Measurements from ENCODE around the gene BCL7A. TPM values are rescaled to one million over a fixed set of nuclear protein-coding genes. Genes with fewer than 3 reads are reported as not detected.

BCL7A gene
- total and polyA plus RNA-seq, 2 donors (not counting 1 experiment from before 2014, with no cell fraction given): 71.0 to 75.9 TPM

GRCh38 chr12:122096591-122097149 is 75.0 kb downstream of the BCL7A start:
- intact Hi-C loops (cut with micrococcal nuclease): no loop called here
- Mint-ChIP-seq H3K4me1 (peaks cover 47% of the 10 kb centered on the region), H3K4me3 (no peak overlapping the region), H3K27me3 (no peaks in the 10 kb centered on the region), H3K9me3 (ENCODE audit: insufficient read depth) (no peaks in the 10 kb centered on the region), H3K27ac (peak overlapping the region; percentile 6)
- WGBS (ENCODE audit: insufficient coverage): 91% methylated on average over 20 of the region's 20 CpGs
- Histone ChIP-seq H3K4me2 (replicated peaks; ENCODE audit: low read depth, low read length, poor library complexity, severe bottlenecking) (no peak overlapping the region), H3K9ac (ENCODE audit: low read length) (no peak overlapping the region), H3K27ac (ENCODE audit: low read length in 2 of 2) (no peak overlapping the region), H3K4me1 (ENCODE audit: control insufficient read depth in 2 of 2, insufficient read depth in 2 of 2, low read length in 2 of 2) (peaks cover 31 to 34% of the 10 kb centered on the region in 2 donors), H3K79me2 (ENCODE audit: control insufficient read depth, insufficient read depth, low read length) (peaks cover 61% of the 10 kb centered on the region), H4K20me1 (ENCODE audit: control insufficient read depth, insufficient read depth, low read length, poor library complexity, severe bottlenecking) (peaks cover 70% of the 10 kb centered on the region), H3K36me3 (replicated peaks in 1 of 2; ENCODE audit: control extremely low read depth in 1 of 2, control insufficient read depth in 1 of 2, extremely low read depth in 1 of 2, insufficient read depth in 2 of 2, low read length in 1 of 2) (no peaks in the 10 kb centered on the region), H3K27me3 (replicated peaks in 1 of 4; ENCODE audit: control extremely low read depth in 1 of 4, control insufficient read depth in 3 of 4, insufficient read depth in 4 of 4, low read length in 3 of 4) (no peaks in the 10 kb centered on the region), H3K4me3 (ENCODE audit: control extremely low read depth in 1 of 5, extremely low read depth in 1 of 5, insufficient read depth in 1 of 5, low read depth in 2 of 5, low read length in 4 of 5) (no peak overlapping the region), H3K9me3 (ENCODE audit: control extremely low read depth in 1 of 3, control insufficient read depth in 2 of 3, insufficient read depth in 1 of 3, low read length in 2 of 3) (no peaks in the 10 kb centered on the region), H2AFZ (ENCODE audit: insufficient read depth, low read depth, low read length, poor library complexity, severe bottlenecking) (no peak overlapping the region)
- ChIA-PET POLR2A (interaction anchor here (0.7 to 1.3 kb wide), 3 partner anchors 15 to 108 kb away, joined by 3 to 6 read pairs (median 4); no protein-coding TSS in a partner anchor), CTCF (interaction anchor here (1.0 to 1.7 kb wide), 4 partner anchors 14 to 69 kb away, joined by 3 to 6 read pairs (median 4); no protein-coding TSS in a partner anchor)
- DNase-seq (no peak), ATAC-seq (ENCODE audit: low read depth) (no peak)
- TF ChIP-seq EZH2 (IDR thresholded peaks at IDR 0.05; ENCODE audit: borderline replicate concordance, insufficient read depth, low read depth, low read length, poor library complexity, severe bottlenecking) (no peak), CTCF (IDR thresholded peaks at IDR 0.05) (no peak)

- no peak overlapping the region for H3K4me3 Mint-ChIP-seq
- Histone ChIP-seq H2AFZ (ENCODE audit: insufficient read depth, low read depth, low read length, poor library complexity, severe bottlenecking) (no peak overlapping the region), H3K36me3 (replicated peaks in 1 of 2; ENCODE audit: control extremely low read depth in 1 of 2, control insufficient read depth in 1 of 2, extremely low read depth in 1 of 2, insufficient read depth in 2 of 2, low read length in 1 of 2) (no peaks in the 10 kb centered on the region), H3K4me1 (ENCODE audit: control insufficient read depth in 2 of 2, insufficient read depth in 2 of 2, low read length in 2 of 2) (peaks cover 30 to 31% of the 10 kb centered on the region in 2 donors), H3K27me3 (replicated peaks in 1 of 4; ENCODE audit: control extremely low read depth in 1 of 4, control insufficient read depth in 3 of 4, insufficient read depth in 4 of 4, low read length in 3 of 4) (no peaks in the 10 kb centered on the region), H3K4me2 (replicated peaks; ENCODE audit: low read depth, low read length, poor library complexity, severe bottlenecking) (no peak overlapping the region), H3K9me3 (ENCODE audit: control extremely low read depth in 1 of 3, control insufficient read depth in 2 of 3, insufficient read depth in 1 of 3, low read length in 2 of 3) (no peaks in the 10 kb centered on the region), H3K4me3 (ENCODE audit: control extremely low read depth in 1 of 5, extremely low read depth in 1 of 5, insufficient read depth in 1 of 5, low read depth in 2 of 5, low read length in 4 of 5) (no peak overlapping the region), H3K27ac (ENCODE audit: low read length in 2 of 2) (no peak overlapping the region), H3K79me2 (ENCODE audit: control insufficient read depth, insufficient read depth, low read length) (peaks cover 61% of the 10 kb centered on the region), H3K9ac (ENCODE audit: low read length) (no peak overlapping the region), H4K20me1 (ENCODE audit: control insufficient read depth, insufficient read depth, low read length, poor library complexity, severe bottlenecking) (peaks cover 62% of the 10 kb centered on the region)
- POLR2A ChIA-PET: interaction anchor here (0.7 kb wide), 1 partner anchor 109 kb away, joined by 4 read pairs; no protein-coding TSS in a partner anchor
- peak overlapping the region; percentile 71 for H3K27ac Mint-ChIP-seq
- no peaks in the 10 kb centered on the region for H3K9me3 Mint-ChIP-seq (ENCODE audit: insufficient read depth)
- no peak for ATAC-seq (ENCODE audit: low read depth)
- no peaks in the 10 kb centered on the region for H3K27me3 Mint-ChIP-seq
- WGBS (ENCODE audit: insufficient coverage): 100% methylated on average over 1 of the region's 2 CpGs
- intact Hi-C loops (cut with micrococcal nuclease): no loop called here
- CTCF ChIA-PET: interaction anchor here (0.9 to 1.8 kb wide), 6 partner anchors 9 to 43 kb away, joined by 3 to 8 read pairs (median 5); no protein-coding TSS in a partner anchor
- H3K4me1 Mint-ChIP-seq: peaks cover 45% of the 10 kb centered on the region
- DNase-seq: no peak
- no peak for TF ChIP-seq CTCF (IDR thresholded peaks at IDR 0.05)
- no peak for TF ChIP-seq EZH2 (IDR thresholded peaks at IDR 0.05; ENCODE audit: borderline replicate concordance, insufficient read depth, low read depth, low read length, poor library complexity, severe bottlenecking)
Measured at GRCh38 chr12:122097584-122097926, 75.9 kb downstream of the BCL7A start.

Measured in B cell (primary cell).